ENCODE results near the gene C11orf68. TPM values are rescaled to one million over a fixed set of nuclear protein-coding genes. Genes with fewer than 3 reads are reported as not detected.

C11orf68 gene
- 197 TPM for polyA plus RNA-seq (2012; ENCODE audit: insufficient read depth, insufficient read length, low read depth)

DNA sequence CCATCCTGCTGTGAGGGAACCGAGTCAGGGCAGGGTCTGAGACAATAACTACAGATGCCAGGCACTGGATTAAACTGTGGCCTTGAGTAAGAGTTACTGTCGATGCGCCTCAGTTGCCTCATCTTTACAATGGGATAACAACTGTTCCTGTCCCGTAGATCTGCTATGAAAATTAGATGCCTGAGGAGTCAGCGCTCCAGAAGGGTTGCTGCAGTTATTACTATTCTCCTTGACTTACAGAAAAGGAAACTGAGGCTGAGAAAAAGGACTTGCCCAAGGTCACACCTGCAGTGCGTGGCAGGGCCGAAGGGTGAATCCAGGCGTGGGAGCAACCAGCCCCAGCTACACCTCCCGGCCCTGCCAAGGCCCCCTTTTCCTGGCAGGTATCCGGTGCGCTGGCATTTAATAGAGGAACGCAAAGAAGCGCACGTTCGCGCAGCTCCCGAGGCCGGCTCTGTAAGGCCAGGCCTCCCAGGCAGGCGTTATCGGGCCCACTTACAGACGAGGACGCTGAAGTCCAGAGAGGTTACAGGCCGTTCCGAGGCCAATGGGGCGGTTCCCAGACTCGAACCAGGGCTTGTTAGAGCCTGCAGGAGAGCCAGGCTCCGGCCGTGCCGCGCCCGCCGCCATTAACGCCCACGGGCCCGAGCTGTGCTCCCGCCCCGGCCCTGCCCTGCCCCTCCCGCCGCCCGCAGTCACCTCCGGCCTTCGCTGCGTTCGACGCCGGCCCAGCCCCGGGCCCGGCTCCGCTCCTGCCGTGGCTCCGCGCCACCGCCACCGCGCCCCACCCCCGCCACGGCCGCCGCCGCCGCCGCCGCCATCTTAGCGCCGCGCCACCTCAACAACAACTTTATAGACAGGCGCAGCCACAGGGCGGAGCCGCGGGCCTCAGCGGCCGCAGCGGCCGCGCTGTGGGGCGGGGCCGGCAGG lies at the start of gene C11orf68:
Gene C11orf68, minus strand, starts transcription at position 852 of the 930 bp plus-strand sequence. Its CDS starts 31 bp downstream, at position 821.
- Histone ChIP-seq H3K4me1 (peaks cover 14% of the 10 kb centered on the region), H3K36me3 (no peaks in the 10 kb centered on the region), H3K9me3 (no peaks in the 10 kb centered on the region), H3K4me3 (ENCODE audit: low read depth, low read length) (peak within 1 kb of the TSS; percentile 98), H3K27me3 (no peaks in the 10 kb centered on the region)
- no peak for DNase-seq
- TF ChIP-seq, protein P1, sequence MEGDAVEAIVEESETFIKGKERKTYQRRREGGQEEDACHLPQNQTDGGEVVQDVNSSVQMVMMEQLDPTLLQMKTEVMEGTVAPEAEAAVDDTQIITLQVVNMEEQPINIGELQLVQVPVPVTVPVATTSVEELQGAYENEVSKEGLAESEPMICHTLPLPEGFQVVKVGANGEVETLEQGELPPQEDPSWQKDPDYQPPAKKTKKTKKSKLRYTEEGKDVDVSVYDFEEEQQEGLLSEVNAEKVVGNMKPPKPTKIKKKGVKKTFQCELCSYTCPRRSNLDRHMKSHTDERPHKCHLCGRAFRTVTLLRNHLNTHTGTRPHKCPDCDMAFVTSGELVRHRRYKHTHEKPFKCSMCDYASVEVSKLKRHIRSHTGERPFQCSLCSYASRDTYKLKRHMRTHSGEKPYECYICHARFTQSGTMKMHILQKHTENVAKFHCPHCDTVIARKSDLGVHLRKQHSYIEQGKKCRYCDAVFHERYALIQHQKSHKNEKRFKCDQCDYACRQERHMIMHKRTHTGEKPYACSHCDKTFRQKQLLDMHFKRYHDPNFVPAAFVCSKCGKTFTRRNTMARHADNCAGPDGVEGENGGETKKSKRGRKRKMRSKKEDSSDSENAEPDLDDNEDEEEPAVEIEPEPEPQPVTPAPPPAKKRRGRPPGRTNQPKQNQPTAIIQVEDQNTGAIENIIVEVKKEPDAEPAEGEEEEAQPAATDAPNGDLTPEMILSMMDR (IDR thresholded peaks at IDR 0.05; ENCODE audit: low read depth, low read length), result no peak

DNA sequence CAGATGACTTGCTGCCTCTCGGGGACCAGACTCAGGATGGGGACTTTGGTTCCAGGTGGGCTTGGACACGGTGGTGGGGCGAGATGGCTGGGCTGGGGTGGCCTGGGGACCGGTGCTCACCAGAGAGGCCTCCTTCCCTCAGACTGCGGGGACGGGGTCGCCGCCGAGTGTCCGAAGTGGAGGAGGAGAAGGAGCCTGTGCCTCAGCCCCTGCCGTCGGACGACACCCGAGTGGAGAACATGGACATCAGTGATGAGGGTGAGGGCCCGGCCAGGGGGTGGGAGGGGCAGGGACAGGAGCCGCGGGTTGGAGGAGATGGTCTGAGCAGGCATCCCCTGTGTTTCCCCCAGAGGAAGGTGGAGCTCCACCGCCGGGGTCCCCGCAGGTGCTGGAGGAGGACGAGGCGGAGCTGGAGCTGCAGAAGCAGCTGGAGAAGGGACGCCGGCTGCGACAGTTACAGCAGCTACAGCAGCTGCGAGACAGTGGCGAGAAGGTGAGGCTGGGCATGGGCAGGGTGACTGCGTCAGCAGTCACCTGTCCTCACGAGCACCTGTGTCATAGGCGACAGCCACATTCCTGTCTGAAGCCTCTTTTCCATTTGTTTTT lies 48.6 kb upstream of the C11orf68 start:
- peaks cover 53% of the 10 kb centered on the region for H3K36me3 ChIP-seq
- no peaks in the 10 kb centered on the region for H3K4me1 ChIP-seq
- no peaks in the 10 kb centered on the region for H3K27me3 ChIP-seq
- no peak for DNase-seq
- H3K4me3 ChIP-seq (ENCODE audit: low read depth, low read length), result no peak overlapping the region
- TF ChIP-seq, protein P1 (IDR thresholded peaks at IDR 0.05; ENCODE audit: low read depth, low read length), result no peak
- H3K9me3 ChIP-seq, result no peaks in the 10 kb centered on the region

DNA sequence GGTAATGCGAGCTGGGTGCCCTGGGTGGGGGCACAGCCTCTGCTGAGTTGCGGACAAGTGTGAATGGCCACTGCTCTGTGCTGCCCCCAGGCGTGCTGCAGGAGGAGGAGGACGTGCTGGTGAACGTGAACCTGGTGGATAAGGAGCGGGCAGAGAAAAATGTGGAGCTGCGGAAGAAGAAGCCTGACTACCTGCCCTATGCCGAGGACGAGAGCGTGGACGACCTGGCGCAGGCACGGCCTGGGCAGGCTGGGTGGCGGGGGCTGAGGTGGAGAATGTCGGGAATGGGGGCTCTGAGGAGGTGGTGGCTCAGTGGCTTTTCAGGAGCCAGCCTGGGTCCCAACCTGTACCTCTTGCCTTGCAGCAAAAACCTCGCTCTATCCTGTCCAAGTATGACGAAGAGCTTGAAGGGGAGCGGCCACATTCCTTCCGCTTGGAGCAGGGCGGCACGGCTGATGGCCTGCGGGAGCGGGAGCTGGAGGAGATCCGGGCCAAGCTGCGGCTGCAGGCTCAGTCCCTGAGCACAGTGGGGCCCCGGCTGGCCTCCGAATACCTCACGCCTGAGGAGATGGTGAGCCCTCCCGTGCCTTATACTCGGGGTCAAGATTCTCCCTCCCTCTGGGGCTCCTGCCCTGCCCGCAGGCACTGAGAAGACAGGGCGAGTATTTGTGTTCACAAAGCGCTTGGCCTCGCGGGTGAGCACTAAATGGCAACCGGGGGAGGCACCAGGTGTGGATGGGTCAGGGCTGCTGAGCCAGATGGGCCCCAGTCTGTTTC lies 47.3 kb upstream of the C11orf68 start:
- peaks cover 53% of the 10 kb centered on the region for H3K36me3 ChIP-seq
- H3K27me3 ChIP-seq, result no peaks in the 10 kb centered on the region
- DNase-seq, result no peak
- no peaks in the 10 kb centered on the region for H3K4me1 ChIP-seq
- no peak overlapping the region for H3K4me3 ChIP-seq (ENCODE audit: low read depth, low read length)
- TF ChIP-seq, protein P1 (IDR thresholded peaks at IDR 0.05; ENCODE audit: low read depth, low read length), result no peak
- H3K9me3 ChIP-seq, result no peaks in the 10 kb centered on the region

DNA sequence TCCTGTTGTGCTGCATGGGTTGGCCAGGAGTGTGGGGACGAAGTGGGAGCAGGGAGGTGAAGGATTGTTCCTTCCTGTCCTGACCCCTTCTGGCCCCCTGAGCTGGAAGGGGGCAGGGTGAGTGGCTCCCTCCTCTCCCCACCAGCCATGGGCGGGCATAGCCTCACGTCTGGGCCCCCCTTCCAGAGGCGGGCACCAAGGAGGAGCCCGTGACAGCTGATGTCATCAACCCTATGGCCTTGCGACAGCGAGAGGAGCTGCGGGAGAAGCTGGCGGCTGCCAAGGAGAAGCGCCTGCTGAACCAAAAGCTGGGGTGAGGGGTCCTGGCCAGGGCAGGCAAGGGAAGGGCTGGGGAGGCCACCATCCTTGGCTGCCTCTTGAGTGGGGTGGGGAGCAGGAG lies 46.0 kb upstream of the C11orf68 start:
- no peak for DNase-seq
- Histone ChIP-seq H3K27me3 (no peaks in the 10 kb centered on the region), H3K4me3 (ENCODE audit: low read depth, low read length) (no peak overlapping the region), H3K9me3 (no peaks in the 10 kb centered on the region), H3K4me1 (no peaks in the 10 kb centered on the region), H3K36me3 (peaks cover 53% of the 10 kb centered on the region)
- TF ChIP-seq, protein P1 (IDR thresholded peaks at IDR 0.05; ENCODE audit: low read depth, low read length), result no peak

DNA sequence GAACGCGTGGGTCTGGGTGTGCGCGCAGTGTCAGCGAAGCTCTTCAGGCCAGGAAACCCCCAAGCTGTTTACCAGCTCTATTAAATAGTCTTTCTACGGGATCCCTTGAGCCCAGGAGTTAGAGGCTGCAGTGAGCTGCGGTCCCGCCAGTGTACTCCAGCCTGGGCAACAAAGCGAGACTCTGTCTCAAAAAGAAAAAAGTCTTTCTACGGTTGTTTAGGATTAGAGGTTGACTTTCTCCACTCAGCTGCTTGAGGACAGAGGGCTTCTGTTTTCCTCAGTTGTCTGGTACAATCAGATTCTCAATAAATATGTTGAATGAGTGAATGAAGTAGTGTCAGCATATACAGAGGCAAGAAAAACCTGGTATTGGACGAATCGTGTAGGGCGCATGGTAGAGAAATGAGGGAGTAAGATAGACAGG lies 43.3 kb upstream of the C11orf68 start:
- Histone ChIP-seq H3K9me3 (no peaks in the 10 kb centered on the region), H3K27me3 (no peaks in the 10 kb centered on the region), H3K4me3 (ENCODE audit: low read depth, low read length) (peak overlapping the region; percentile 94), H3K36me3 (peaks cover 35% of the 10 kb centered on the region), H3K4me1 (no peaks in the 10 kb centered on the region)
- no peak for DNase-seq
- TF ChIP-seq, protein P1 (IDR thresholded peaks at IDR 0.05; ENCODE audit: low read depth, low read length), result no peak
